GM21381 (cell line): ENCODE results near the gene C1orf216.
"Not testable (repeated sequence)": the region's sequence is repeated elsewhere in the genome, so short reads cannot be mapped to it uniquely, and the experiment has no call there.

Experiments
- ATAC-seq: cut with Tn5 transposase; IDR thresholded peaks from one replicate; pipeline ENCODE4 v1.9.1; 2021; ENCODE audit warnings: mild to moderate bottlenecking, moderate library complexity; ENCODE audit not compliant: unreplicated experiment

C1orf216 gene

GRCh38 chr1:35718492-35719336, at the start of gene C1orf216:
C1orf216 (minus strand) TSS chr1:35718884; CDS start chr1:35716321, 2,563 bp downstream.
- ATAC-seq: peak; percentile 53

- no peak for ATAC-seq
Measured at GRCh38 chr1:35764283-35764682, 45.6 kb upstream of the C1orf216 start.

GRCh38 chr1:35763201-35763600, 44.5 kb upstream of the C1orf216 start:
- ATAC-seq: no peak

GRCh38 chr1:35762141-35762540, 43.5 kb upstream of the C1orf216 start:
- ATAC-seq: no peak

GRCh38 chr1:35756064-35756463, 37.4 kb upstream of the C1orf216 start:
- no peak for ATAC-seq

GRCh38 chr1:35753626-35754260, 35.1 kb upstream of the C1orf216 start:
- ATAC-seq: no peak

- no peak for ATAC-seq
Measured at GRCh38 chr1:35748326-35748725, 29.6 kb upstream of the C1orf216 start.

GRCh38 chr1:35745124-35745730, 26.5 kb upstream of the C1orf216 start:
- ATAC-seq: no peak

- ATAC-seq: no peak
Measured at GRCh38 chr1:35737120-35737519, 18.4 kb upstream of the C1orf216 start.

GRCh38 chr1:35727434-35728040, 8.9 kb upstream of the C1orf216 start:
- no peak for ATAC-seq

- ATAC-seq: no peak
Measured at GRCh38 chr1:35726450-35727433, 8.1 kb upstream of the C1orf216 start.

GRCh38 chr1:35725596-35725995, 6.9 kb upstream of the C1orf216 start:
- ATAC-seq: no peak

- ATAC-seq: no peak
Measured at GRCh38 chr1:35717911-35718476, 690 bp downstream of the C1orf216 start.

GRCh38 chr1:35715568-35716002, 3.1 kb downstream of the C1orf216 start:
- ATAC-seq: no peak

- ATAC-seq: no peak
Measured at GRCh38 chr1:35714921-35715567, 3.6 kb downstream of the C1orf216 start.

GRCh38 chr1:35711098-35711497, 7.6 kb downstream of the C1orf216 start:
- not testable (repeated sequence) for ATAC-seq

- no peak for ATAC-seq
Measured at GRCh38 chr1:35708952-35709351, 9.7 kb downstream of the C1orf216 start.

GRCh38 chr1:35708441-35708921, 10.2 kb downstream of the C1orf216 start:
- no peak for ATAC-seq
